ENCODE measurements around the gene ARID3A. TPM values are rescaled to one million over a fixed set of nuclear protein-coding genes. Genes with fewer than 3 reads are reported as not detected.

ARID3A gene
- total and polyA plus RNA-seq, 2 of the 13 experiments (the other 11 are each of a cell fraction or from before 2014, with no cell fraction given): 71.3 to 77.9 TPM

GRCh38 chr19:982567-983170 is 56.8 kb downstream of the ARID3A start (continued):
- TF ChIP-seq ZNF800 (CRISPR knock-in tag; IDR thresholded peaks at IDR 0.05) (no peak; the same call in 1 of the 2 replicates), ZBTB26 (CRISPR knock-in tag; IDR thresholded peaks at IDR 0.05; ENCODE audit: borderline replicate concordance) (no peak), ZBTB40 (IDR thresholded peaks at IDR 0.05) (no peak), ZBTB40 (CRISPR knock-in tag; IDR thresholded peaks at IDR 0.05) (no peak), YY1 (IDR thresholded peaks at IDR 0.05; ENCODE audit: insufficient read depth, insufficient replicate concordance, low read depth, low read length) (peak; percentile 70), KAT8 (CRISPR knock-in tag; IDR thresholded peaks at IDR 0.05) (no peak), MAZ (IDR thresholded peaks at IDR 0.05; ENCODE audit: borderline replicate concordance, low read depth, low read length) (peak; percentile 63; the same call in 1 of the 2 replicates), MAZ (CRISPR knock-in tag; IDR thresholded peaks at IDR 0.05; ENCODE audit: low read depth) (peak; percentile 94), KDM5B (CRISPR knock-in tag; IDR thresholded peaks at IDR 0.05; ENCODE audit: borderline replicate concordance) (peak; percentile 40; the same call in 1 of the 2 replicates), FOXP4 (CRISPR knock-in tag; IDR thresholded peaks at IDR 0.05) (no peak; the same call in 1 of the 2 replicates), RBM39 (IDR thresholded peaks at IDR 0.05; ENCODE audit: low read depth, low read length, poor library complexity, severe bottlenecking) (no peak), MYC (CRISPR knock-in tag; IDR thresholded peaks at IDR 0.05; ENCODE audit: borderline replicate concordance) (peak; percentile 22; the same call in 1 of the 2 replicates), AGO1 (IDR thresholded peaks at IDR 0.05; ENCODE audit: low read depth, low read length, poor library complexity, severe bottlenecking) (peak; percentile 29), POLR2AphosphoS2 (IDR thresholded peaks at IDR 0.05; ENCODE audit: low read depth, low read length) (no peak)

Data from HepG2 (cell line).